Astrocyte of the spinal cord (primary cell): ENCODE measurements around the gene STK40.

ENCODE experiments used
- DNase-seq: peaks from one replicate; pipeline ENCODE4 v3.0.0; 2011; ENCODE audit warnings: low read depth, low spot score
- H3K4me3 ChIP-seq: 2 replicates; pipeline ENCODE4 v1.5.1; 2011; ENCODE audit warnings: low read depth, mild to moderate bottlenecking, low read length, moderate library complexity
- in situ Hi-C: cut with HindIII; loops from 2 replicates; pipeline ENCODE4 v1.10.0; 2017; ENCODE audit warnings: low sequenced_read_pairs
- TF ChIP-seq, protein P1 (sequence below): IDR thresholded peaks from 2 replicates; pipeline ENCODE4 v1.5.1; 2012; ENCODE audit warnings: low read depth, mild to moderate bottlenecking, low read length, inconsistent platforms

STK40 gene

DNA sequence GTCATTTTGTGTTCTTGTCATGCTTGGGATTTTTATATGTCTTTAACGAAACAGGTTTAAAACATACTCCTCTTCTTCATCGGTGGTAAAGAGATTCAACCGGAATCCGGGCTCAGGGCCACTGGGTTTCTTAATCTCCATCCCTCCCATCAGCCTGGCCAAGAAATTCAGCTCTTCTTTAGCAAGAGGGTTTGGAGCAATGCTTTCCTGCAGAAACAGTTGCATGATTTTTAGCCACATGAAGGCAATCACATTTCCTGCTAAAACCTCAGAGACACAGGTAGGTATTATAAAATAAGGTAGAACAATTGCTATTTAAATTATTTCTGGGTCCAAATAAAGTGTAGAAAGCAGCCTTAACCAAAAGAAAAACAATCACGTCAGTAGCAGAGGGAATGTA, 34.7 kb upstream of the STK40 start:
- in situ Hi-C loops, result loop anchor here (25.0 kb wide), 1 partner anchor 283 kb away; the partner anchor contains the start of genes COL8A2 and TRAPPC3
- TF ChIP-seq, protein P1, sequence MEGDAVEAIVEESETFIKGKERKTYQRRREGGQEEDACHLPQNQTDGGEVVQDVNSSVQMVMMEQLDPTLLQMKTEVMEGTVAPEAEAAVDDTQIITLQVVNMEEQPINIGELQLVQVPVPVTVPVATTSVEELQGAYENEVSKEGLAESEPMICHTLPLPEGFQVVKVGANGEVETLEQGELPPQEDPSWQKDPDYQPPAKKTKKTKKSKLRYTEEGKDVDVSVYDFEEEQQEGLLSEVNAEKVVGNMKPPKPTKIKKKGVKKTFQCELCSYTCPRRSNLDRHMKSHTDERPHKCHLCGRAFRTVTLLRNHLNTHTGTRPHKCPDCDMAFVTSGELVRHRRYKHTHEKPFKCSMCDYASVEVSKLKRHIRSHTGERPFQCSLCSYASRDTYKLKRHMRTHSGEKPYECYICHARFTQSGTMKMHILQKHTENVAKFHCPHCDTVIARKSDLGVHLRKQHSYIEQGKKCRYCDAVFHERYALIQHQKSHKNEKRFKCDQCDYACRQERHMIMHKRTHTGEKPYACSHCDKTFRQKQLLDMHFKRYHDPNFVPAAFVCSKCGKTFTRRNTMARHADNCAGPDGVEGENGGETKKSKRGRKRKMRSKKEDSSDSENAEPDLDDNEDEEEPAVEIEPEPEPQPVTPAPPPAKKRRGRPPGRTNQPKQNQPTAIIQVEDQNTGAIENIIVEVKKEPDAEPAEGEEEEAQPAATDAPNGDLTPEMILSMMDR, result no peak
- H3K4me3 ChIP-seq, result no peak overlapping the region
- no peak for DNase-seq

DNA sequence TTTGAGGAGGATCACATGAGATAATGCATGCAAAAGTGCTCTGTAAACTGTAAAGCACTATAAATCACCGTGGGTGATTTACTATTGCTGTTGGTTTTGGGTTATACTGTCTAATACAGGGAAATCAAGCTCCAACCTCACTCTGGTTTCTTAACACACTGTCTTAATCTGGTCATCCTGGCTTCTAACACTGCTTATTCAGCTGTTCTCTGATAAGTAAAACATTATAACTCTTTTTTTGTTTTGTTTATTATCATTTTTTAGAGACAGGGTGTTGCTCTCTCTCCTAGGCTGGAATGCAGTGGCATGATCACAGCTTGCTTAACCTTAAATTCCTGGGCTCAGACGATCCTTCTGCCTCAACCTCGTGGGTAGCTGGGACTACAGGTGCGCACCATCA, 33.8 kb upstream of the STK40 start:
- no peak overlapping the region for H3K4me3 ChIP-seq
- in situ Hi-C loops, result loop anchor here (25.0 kb wide), 1 partner anchor 282 kb away; the partner anchor contains the start of genes COL8A2 and TRAPPC3
- no peak for DNase-seq
- TF ChIP-seq, protein P1, result no peak

DNA sequence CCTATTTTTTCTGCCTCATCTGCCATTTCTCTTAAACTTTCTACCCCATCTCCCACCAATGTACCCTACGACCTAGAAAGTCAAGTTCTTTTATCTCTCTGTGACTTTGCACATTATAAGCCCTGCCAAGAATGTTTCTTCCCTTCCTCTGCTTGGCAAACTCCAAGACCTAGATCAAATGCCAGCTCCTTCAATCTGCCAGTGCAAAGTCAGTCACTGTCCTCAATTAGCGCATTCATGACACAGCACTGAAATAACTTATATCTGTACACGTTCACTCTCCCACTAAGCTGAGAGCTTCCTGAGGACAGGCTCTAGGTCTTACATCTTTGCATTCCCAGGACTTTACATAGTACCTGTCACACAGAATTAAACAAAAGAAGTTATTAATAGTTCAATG, 33.4 kb upstream of the STK40 start:
- TF ChIP-seq, protein P1, result no peak
- in situ Hi-C loops, result loop anchor here (25.0 kb wide), 1 partner anchor 282 kb away; the partner anchor contains the start of genes COL8A2 and TRAPPC3
- H3K4me3 ChIP-seq, result no peak overlapping the region
- DNase-seq, result no peak

DNA sequence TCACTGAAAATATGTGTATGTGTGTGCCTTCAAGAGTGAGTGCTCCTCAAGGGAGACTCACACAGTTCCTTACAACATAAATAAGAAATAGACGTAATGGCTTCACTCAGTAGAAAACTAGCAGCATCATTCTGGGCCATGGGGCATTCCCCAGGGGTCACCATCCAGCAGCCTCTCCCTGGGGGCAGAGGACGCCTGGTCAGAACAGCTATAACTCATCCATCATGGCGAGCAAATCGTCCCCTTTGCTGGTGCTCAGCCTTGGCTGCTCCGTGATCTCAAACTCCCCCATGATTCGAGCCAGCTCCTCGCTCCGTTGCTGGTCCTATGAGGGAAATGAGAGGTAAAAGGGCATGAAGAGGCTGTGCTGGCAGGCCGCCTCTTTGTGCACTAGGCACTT, 32.2 kb upstream of the STK40 start:
- H3K4me3 ChIP-seq, result no peak overlapping the region
- TF ChIP-seq, protein P1, result no peak
- in situ Hi-C loops, result loop anchor here (25.0 kb wide), 1 partner anchor 281 kb away; the partner anchor contains the start of genes COL8A2 and TRAPPC3
- DNase-seq, result no peak

DNA sequence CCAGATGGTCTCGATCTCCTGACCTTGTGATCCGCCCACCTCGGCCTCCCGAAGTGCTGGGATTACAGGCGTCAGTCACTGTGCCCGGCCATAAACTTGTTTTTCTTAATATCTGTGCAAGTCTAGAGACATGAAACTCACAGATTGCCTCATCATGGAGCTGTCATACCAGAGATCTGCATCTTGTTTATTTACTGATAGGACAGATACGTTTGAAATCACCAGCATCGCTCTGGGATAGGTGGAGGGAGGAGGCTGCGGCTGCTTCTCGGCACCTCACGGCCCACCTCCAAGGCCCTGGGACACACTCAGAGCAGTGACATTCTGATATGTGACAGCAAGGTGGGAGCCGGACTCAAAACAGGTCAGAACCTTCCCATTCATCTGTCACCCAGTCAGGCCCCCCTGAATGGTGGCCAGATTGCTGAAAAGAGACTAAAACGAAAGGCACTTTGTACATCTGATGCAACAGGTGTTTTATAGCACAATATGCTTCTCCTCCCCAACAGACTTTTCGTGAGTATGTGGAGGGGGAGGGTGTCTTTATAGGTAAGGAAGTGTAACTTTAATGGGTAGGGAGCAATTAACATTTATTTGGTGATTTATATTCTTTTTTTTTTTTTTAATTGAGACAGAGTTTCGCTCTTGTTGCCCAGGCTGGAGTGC, 30.1 kb upstream of the STK40 start:
- in situ Hi-C loops, result loop anchor here (25.0 kb wide), 1 partner anchor 278 kb away; the partner anchor contains the start of genes COL8A2 and TRAPPC3
- no peak overlapping the region for H3K4me3 ChIP-seq
- DNase-seq, result no peak
- TF ChIP-seq, protein P1, result no peak

DNA sequence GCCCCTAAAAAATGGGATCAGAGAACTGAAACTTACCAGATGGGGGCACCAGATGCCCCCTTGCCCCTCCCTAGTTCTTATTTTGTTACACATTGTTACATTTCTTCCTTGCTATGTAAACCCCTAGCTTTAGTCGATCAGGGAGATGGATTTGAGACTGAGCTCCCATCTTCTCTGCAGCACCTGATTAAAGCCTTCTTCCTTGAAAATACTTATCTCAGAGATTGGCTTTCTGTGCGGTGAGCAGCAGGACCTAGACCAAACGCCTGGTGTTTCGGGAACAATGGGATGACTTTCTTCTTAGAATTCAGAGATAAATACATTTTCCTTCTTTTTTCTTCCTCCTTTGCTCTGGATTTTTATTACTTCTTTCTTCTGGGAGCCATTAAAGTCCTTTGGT, 28.7 kb upstream of the STK40 start:
- TF ChIP-seq, protein P1, result no peak
- DNase-seq, result no peak
- in situ Hi-C loops, result loop anchor here (25.0 kb wide), 1 partner anchor 277 kb away; the partner anchor contains the start of genes COL8A2 and TRAPPC3
- no peak overlapping the region for H3K4me3 ChIP-seq
